Activated B cell treated with CpG ODN at 0.5 μM for 24 hours (primary cell): ENCODE data around the gene GOLGA7B. TPM values are rescaled to one million over a fixed set of nuclear protein-coding genes. Genes with fewer than 3 reads are reported as not detected.

ENCODE experiments used
- ATAC-seq: fragments of 200-7000 bp; cut with Tn5 transposase; one replicate; pipeline ENCODE4 v1.10.0; 2021; ENCODE audit warnings: low read depth, mild to moderate bottlenecking, moderate library complexity
- CTCF ChIA-PET: fragments of 350-600 bp; sonication (Branson Sonifier 250); formaldehyde crosslinking; loops from one replicate; lab custom pipeline; 2021; ENCODE audit warnings: antibody characterized with exemption; lab: Charles Lee
- POLR2A ChIA-PET: fragments of 350-600 bp; sonication (Branson Sonifier 250); formaldehyde crosslinking; loops from one replicate; lab custom pipeline; 2021; ENCODE audit warnings: antibody characterized with exemption; lab: Charles Lee
- DNase-seq: peaks from one replicate; pipeline ENCODE4 v3.0.0; 2022
- H3K27ac Mint-ChIP-seq: one replicate; pipeline ENCODE4 v1.8.0; 2020; ENCODE audit warnings: mixed read lengths
- H3K27me3 Mint-ChIP-seq: one replicate; pipeline ENCODE4 v1.8.0; 2021; ENCODE audit warnings: mixed read lengths
- H3K36me3 Mint-ChIP-seq: one replicate; pipeline ENCODE4 v1.8.0; 2021; ENCODE audit warnings: low read depth, mixed read lengths
- H3K4me1 Mint-ChIP-seq: one replicate; pipeline ENCODE4 v1.8.0; 2021; ENCODE audit warnings: mixed read lengths
- H3K4me3 Mint-ChIP-seq: one replicate; pipeline ENCODE4 v1.8.0; 2020; ENCODE audit warnings: mild to moderate bottlenecking, mixed read lengths
- H3K9me3 Mint-ChIP-seq: one replicate; pipeline ENCODE4 v1.8.0; 2020; ENCODE audit warnings: mixed read lengths
- CTCF ChIP-seq: fragments of 200-600 bp; IDR thresholded peaks from one replicate; pipeline ENCODE4 v1.8.0; 2022; ENCODE audit warnings: antibody characterized with exemption, mild to moderate bottlenecking
- intact Hi-C: fragments of 100-400 bp; cut with micrococcal nuclease; formaldehyde crosslinking; loops from one replicate; pipeline ENCODE4 v1.15.1; 2024
- total RNA-seq: library from RNA; stranded (reverse); gene quantifications from 2 replicates; pipeline ENCODE4 v1.2.3, GENCODE V29; 2022

The GOLGA7B gene
- total RNA-seq, 1 donor from 2014 or later = 0.04 TPM

GRCh38 chr10:97879241-97879640 is 29.6 kb downstream of the GOLGA7B start:
- Mint-ChIP-seq H3K36me3 (no peaks in the 10 kb centered on the region), H3K4me3 (no peak overlapping the region), H3K9me3 (no peaks in the 10 kb centered on the region), H3K27ac (no peak overlapping the region), H3K27me3 (peaks cover 10% of the 10 kb centered on the region), H3K4me1 (no peaks in the 10 kb centered on the region)
- DNase-seq (no peak), ATAC-seq (no peak)
- intact Hi-C loops = no loop called here
- no peak for TF ChIP-seq CTCF
- ChIA-PET CTCF (no interaction called here), POLR2A (no interaction called here)

GRCh38 chr10:97880109-97880508 is 30.5 kb downstream of the GOLGA7B start:
- no peak overlapping the region for H3K27ac Mint-ChIP-seq
- H3K36me3 Mint-ChIP-seq = no peaks in the 10 kb centered on the region
- H3K4me3 Mint-ChIP-seq = no peak overlapping the region
- TF ChIP-seq CTCF = no peak
- POLR2A ChIA-PET = no interaction called here
- DNase-seq (no peak), ATAC-seq (no peak)
- H3K9me3 Mint-ChIP-seq = no peaks in the 10 kb centered on the region
- CTCF ChIA-PET = no interaction called here
- no peaks in the 10 kb centered on the region for H3K4me1 Mint-ChIP-seq
- H3K27me3 Mint-ChIP-seq = peaks cover 9% of the 10 kb centered on the region
- intact Hi-C loops = no loop called here

- intact Hi-C loops = no loop called here
- no peak for TF ChIP-seq CTCF
- Mint-ChIP-seq H3K9me3 (no peaks in the 10 kb centered on the region), H3K4me1 (no peaks in the 10 kb centered on the region), H3K27me3 (peaks cover 2% of the 10 kb centered on the region), H3K4me3 (no peak overlapping the region), H3K27ac (no peak overlapping the region), H3K36me3 (no peaks in the 10 kb centered on the region)
- ATAC-seq (no peak), DNase-seq (no peak)
- POLR2A ChIA-PET = no interaction called here
- CTCF ChIA-PET = no interaction called here
These were observed 32.8 kb downstream of the GOLGA7B start for GRCh38 chr10:97882142-97883091.

GRCh38 chr10:97883092-97883485 is 33.4 kb downstream of the GOLGA7B start:
- no peak for DNase-seq
- intact Hi-C loops = no loop called here
- ChIA-PET CTCF (no interaction called here), POLR2A (no interaction called here)
- Mint-ChIP-seq H3K27ac (no peak overlapping the region), H3K9me3 (no peaks in the 10 kb centered on the region), H3K4me1 (no peaks in the 10 kb centered on the region), H3K27me3 (peaks cover 3% of the 10 kb centered on the region), H3K4me3 (no peak overlapping the region), H3K36me3 (no peaks in the 10 kb centered on the region)
- TF ChIP-seq CTCF = no peak
- no peak for ATAC-seq

- Mint-ChIP-seq H3K27me3 (peaks cover 6% of the 10 kb centered on the region), H3K4me3 (no peak overlapping the region), H3K4me1 (no peaks in the 10 kb centered on the region), H3K9me3 (no peaks in the 10 kb centered on the region), H3K27ac (no peak overlapping the region), H3K36me3 (no peaks in the 10 kb centered on the region)
- ATAC-seq (no peak), DNase-seq (no peak)
- CTCF ChIA-PET = interaction anchor here (0.6 kb wide), 1 partner anchor 44 kb away, joined by 4 read pairs; no protein-coding TSS in a partner anchor
- no peak for TF ChIP-seq CTCF
- intact Hi-C loops = no loop called here
- POLR2A ChIA-PET = no interaction called here
These were observed 36.6 kb downstream of the GOLGA7B start for GRCh38 chr10:97886286-97886685.
